T47D (cell line): ENCODE data around the gene GSN.
"Not testable (repeated sequence)": the region's sequence is repeated elsewhere in the genome, so short reads cannot be mapped to it uniquely, and the experiment has no call there.

Source experiments
- DNase-seq, 2 experiments: peaks; one replicate each; pipeline versions ENCODE4 v3.0.0 to v3.0.0-alpha.2; 2011 to 2012; ENCODE audit warnings: low read depth in 1 of 2, low spot score in 1 of 2
- JUND ChIP-seq: IDR thresholded peaks from 2 replicates; pipeline ENCODE4 v1.6.1; 2012; ENCODE audit warnings: low read depth
- in situ Hi-C: cut with HindIII; loops from 2 replicates; pipeline ENCODE4 v1.10.0; 2016; ENCODE audit warnings: low sequenced_read_pairs, low pct_unique_long_range_greater_than_20kb

GSN gene

DNA sequence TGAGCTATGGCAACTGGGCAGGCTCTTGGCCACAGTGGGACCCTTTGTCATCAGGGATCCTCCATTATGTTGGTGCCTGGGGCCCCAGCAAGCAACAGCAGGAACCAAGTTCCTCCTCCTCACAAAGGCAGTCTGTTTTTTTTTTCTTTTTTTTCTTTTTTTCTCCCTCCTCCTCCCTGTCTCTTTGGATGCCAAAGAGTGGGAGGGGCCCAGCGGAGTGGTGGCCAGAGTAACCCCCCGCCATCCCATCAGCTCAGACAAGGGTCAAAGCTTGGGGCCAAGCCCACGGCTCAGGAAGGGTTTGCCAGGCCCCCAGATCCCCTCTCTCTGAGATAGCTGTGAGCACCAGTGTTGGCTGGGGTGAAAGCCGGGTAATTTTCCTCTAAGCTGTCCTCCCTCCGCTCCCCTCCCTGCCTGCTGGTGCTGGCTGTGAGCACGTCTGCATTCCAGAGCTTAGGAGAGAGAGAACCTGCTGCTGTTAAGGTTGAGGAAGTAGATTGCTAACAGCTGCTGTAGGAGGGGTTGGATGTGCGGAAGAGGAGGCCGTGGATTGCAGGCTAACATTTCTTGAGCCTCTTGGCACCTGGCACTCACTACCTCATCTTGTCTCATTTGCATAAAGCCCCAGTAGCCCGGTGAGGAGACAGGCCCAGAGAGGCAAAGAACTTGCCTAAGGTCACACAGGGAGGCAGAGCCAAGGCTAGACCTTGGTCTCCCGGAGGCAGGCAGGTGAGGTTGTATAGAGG lies 21.2 kb downstream of the GSN start:
- in situ Hi-C loops = no loop called here
- TF ChIP-seq JUND = no peak
- DNase-seq = peak in 1 of 2 experiments; percentile 60

DNA sequence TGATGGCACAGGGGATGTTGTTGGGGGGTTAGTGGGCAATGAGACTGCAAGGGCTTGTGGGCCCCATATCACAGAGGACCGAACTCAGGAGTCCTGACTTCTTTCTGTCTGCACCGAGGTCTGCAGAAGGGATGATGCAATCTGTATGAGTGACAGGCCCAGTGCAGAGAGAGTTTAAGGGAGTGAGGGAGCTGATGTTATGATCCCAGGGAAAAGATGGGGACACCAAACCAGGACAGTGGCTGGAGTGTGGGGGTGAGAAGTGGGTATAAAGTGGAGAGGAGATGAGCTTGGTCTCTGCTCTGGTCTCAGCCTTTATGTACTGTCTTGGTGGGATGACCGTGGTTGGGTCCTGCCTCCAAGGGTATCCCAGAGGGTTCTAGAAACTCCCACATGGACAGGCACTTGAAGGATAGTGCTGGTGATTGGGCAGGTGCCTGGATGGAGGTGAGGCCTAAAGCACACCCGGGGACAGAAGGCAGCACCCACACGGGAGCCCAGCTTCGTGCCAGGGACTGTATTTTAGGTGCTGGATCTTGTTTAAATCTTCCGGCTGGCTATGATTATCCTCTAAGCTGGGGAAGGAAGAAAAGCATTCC lies 21.9 kb downstream of the GSN start:
- no peak for TF ChIP-seq JUND
- DNase-seq = no peak
- in situ Hi-C loops = no loop called here

DNA sequence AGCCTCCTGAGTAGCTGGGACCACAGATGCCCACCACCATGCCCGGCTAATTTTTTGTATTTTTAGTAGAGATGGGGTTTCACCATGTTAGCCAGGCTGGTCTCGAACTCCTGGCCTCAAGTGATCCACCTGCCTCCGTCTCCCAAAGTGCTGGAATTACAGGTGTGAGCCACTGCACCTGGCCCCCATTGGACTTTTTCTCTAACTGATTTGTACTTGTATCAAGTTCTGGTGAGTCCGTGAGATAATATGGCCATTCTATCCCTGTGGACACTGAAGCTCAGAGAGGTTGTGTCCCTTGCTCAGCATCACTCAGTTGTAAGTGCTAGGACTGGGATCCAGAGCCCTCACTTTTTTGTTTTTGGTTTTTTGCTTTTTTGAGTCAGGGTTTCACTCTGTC lies 23.6 kb downstream of the GSN start:
- in situ Hi-C loops, DNase-seq: not testable (repeated sequence)

DNA sequence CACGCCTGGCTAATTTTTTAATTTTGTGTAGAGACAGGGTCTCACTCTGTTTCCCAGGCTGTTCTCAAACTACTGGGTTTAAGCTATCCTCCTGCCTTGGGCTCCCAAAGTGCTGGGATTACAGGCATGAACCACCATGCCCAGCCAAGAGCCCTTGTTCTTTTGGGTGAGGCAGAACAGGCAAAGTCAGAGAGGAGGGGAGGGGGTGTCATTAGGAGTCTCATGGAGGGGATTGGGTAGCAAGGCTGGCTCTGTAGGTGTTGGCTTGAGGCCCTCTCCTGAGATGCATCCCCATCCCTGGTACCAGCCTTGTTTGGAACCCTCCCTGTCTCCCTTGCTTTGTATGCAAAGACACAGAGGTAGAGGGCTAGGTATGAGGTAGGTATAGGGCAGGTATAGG lies 24.1 kb downstream of the GSN start:
- in situ Hi-C loops = no loop called here
- no peak for TF ChIP-seq JUND
- no peak for DNase-seq

DNA sequence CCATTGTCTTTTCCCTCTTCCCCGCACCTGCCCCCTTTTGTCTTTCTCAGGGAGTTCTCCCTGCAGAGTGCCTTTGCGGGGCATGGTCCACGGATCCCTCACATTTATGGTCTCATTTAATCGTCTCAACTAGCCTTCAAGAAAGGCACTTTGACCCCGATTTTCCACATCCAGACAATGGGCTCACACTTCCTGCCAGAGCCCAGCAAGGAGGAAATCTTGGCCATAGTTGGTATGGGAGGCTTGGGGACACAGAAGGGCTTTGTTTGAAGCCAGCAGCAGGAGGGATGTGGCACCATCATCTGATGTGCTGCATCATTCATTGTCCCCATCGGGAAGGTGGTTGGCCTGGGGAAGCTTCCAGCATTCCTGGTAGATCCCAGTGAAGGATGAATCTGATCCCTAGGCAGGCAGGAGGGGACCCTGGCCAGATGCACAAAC lies 24.9 kb downstream of the GSN start:
- in situ Hi-C loops = no loop called here
- no peak for DNase-seq
- no peak for TF ChIP-seq JUND

DNA sequence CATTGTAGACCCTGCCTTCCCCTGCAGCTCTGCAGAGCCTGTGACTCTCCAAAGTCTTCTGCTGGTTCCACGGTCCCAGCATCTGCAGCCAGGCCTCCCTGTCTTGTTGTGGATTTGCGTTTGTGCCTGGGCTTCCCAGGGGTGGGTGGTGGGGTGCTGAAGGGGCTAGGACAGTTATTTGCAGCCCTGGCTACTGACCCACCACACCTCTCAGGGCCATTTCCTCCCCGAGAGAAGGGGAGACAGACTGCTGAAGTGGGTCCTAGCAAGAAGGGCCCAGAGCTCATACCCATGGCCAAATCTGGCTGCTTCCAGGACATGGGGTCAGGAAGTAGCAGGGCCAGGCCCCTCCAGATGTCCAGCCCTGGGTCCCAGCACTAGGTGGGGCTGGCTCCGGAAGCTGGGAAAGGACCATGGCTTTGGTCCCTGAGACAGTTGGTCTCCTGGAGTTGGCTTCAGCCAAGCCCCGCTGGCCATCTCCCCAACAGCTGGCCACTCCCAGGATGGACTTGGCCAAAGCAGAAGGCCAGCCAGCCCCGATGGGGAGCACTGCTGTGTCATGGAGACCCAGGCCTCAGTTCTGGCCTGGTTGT lies 26.3 kb downstream of the GSN start:
- no peak for TF ChIP-seq JUND
- in situ Hi-C loops = no loop called here
- DNase-seq = no peak

DNA sequence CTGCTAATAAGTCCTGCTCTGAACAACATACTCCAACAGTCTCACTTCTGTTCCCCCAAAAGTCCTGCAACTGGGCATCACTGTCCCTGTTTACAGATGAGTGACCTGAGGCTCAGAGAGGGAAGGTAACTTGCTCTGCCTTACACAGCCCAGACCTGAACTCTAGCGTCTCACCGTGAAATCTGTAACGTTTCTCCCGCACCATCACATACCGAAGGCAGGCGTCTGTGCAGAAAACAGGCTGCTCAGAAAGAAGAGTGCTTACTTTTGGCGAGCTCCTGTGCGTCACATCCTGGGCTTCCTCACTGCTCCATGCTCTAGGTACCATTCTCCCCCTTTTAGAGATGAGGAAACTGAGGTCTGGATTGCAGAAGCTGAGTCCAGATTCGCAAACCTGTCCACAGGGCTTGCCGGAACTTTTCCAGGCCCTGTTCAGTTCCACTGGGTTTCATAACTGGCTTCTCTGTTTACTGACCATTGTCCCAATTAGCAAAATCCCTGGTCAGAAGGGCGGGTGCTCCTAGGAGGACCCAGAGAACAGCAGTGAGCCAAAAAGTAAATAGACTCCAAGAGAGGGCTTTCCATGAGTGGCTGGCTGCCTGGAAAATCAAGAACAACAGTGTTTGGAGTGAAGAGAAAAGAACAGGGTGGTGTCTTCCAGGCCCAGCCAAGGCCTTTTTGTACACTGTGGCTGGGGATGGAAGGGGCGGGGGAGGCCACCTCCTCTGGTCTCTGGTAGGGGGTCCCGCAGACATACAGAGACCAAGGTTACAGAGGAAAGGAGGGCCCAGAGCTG lies 27.1 kb downstream of the GSN start:
- in situ Hi-C loops = no loop called here
- TF ChIP-seq JUND = no peak
- no peak for DNase-seq

DNA sequence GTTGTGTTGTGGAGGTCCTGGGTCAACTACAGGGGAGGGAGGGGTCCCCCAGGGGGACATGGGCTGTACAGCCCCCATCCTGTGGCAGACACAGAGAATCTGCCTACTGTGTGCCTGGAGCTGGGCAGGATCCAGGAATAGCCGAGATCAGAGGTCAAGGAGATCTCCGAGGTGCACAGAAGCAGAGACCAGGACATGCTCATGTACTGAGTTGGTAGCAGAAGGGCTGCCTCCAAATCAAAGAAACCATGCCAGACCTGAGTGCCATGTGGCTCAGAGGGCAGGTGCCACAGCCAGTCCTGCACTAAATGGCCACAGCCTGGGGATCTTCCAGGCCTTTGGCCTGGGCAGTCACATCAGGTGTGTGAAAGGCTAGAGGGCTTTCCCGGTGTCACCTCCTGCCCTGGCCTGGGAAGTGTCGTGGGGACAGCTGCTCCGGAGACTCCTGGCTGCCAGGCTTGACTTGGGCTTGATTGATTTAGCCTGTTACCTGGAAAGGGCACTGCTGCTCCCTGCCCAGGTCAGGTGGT lies 27.8 kb downstream of the GSN start:
- in situ Hi-C loops = no loop called here
- TF ChIP-seq JUND = no peak
- DNase-seq = no peak

DNA sequence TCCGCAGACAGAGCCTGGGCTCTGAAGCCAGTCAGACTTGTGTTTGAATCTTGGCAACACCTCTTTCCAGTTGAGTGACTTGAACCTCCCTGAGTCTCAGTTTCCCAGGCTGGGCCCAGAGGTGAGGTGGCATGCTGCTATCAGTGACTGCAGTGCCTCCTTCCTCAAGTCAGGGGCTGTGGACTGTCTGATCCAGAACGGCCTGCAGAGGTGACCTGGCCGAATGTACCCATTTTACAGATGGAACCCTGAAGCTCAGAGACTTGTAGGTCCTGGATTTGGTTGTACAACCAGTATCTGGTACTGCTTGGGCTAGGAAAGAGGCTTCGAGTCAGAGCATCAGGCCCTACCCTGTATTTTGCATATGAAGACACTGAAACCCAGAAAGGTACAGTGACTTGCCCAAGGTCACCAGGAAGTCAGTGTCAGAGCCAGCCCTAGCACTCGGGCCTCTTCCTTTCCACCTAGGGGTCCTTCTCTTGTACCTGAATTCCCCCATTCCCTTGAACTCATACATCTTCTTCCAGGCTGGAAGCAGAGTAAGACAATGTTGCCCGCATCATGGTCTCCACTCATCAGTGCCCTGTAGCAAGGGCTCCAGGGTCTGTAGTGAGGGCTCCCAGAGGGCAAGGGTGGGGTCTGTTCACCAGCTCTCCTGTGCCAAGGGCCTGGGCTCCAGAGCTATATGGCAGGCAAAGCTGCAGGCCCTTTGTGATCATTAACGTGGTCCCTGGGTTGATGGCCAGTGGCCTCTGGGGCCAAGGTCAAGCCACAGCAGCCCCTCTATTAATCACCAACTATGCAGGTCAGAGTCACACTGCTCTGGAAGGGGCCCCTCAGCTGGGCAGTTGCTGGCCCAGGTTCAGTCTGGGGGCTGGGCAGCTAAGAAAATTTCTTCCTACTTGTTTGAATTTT lies 28.5 kb downstream of the GSN start:
- DNase-seq = no peak
- TF ChIP-seq JUND = no peak
- in situ Hi-C loops = no loop called here

DNA sequence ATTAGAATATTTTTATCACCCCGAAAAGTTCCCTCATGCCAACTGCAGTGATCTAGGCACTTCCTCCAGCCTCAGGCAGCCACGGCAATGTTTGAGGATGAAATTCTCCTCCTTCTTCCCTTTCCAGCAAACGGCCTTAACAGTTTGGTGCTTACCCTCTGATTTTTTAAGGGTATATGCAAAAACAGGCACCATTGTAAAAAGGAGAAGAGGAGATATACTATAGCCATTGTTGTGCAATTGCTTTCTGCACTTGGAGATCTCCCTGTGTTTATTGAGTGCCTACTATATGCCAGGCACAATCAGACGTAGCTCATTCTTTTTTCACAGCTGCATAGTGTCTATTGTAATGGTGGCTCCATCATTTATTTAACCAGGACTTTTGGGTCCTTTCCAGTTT lies 29.4 kb downstream of the GSN start:
- in situ Hi-C loops = no loop called here
- TF ChIP-seq JUND = no peak
- no peak for DNase-seq

DNA sequence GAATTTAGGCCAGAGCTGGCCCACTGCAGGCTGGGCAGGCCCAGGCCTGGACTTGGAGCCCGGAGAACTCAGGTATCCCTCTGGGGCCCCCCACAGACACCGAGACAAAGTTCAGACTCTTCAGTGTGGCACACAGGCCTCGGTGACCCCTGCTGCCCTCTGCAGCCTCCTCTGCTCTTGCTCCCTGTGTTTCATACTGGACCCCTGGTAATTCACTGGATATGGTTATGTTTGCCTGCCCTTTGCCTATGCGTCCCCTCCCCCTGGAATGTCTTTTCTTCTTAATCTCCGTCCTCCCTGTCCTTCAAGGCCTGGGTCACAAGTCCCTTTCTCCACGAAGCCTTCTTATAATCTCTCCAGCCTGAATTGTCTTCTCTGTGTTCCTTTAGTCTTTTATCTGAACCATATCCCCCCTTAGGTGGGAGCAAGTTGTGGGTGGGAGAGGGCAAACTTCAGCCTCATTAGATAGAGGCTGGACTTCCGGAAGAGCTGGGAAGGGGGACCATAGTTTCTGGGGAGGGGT lies 30.1 kb downstream of the GSN start:
- TF ChIP-seq JUND = no peak
- in situ Hi-C loops = no loop called here
- no peak for DNase-seq
